Body of pancreas (tissue), 4 donors: ENCODE results near the gene NPR3. TPM values are rescaled to one million over a fixed set of nuclear protein-coding genes. Genes with fewer than 3 reads are reported as not detected.

ENCODE experiments used
- ATAC-seq: fragments of 150-250 bp; one replicate; pipeline ENCODE4 v1.9.1; 2016
- DNase-seq, 4 donors: peaks; one replicate each; pipeline ENCODE4 v3.0.0-alpha.2; 2019
- H3K27ac ChIP-seq, 4 donors: fragments of 200-600 bp; sonication (generic); 1 replicate in 3 of 4; 2 replicates in 1 of 4; pipeline versions ENCODE4 v1.5.1 to v1.6.1; 2016 to 2019; ENCODE audit warnings: mild to moderate bottlenecking in 1 of 4, mixed read lengths in 1 of 4, moderate library complexity in 1 of 4
- H3K27me3 ChIP-seq, 2 donors: fragments of 200-600 bp; sonication (generic); one replicate each; pipeline ENCODE4 v1.6.0; 2016; ENCODE audit warnings: mild to moderate bottlenecking in 1 of 2
- H3K36me3 ChIP-seq, 2 donors: fragments of 200-600 bp; sonication (generic); replicated peaks in 1 of 2; 2 replicates each; pipeline ENCODE4 v1.5.1; 2016; ENCODE audit warnings: low read depth in 2 of 2; ENCODE audit not compliant: insufficient read depth in 1 of 2
- H3K4me1 ChIP-seq: fragments of 200-600 bp; sonication (generic); one replicate; pipeline ENCODE4 v1.6.0; 2016
- H3K4me3 ChIP-seq, 2 donors: fragments of 200-600 bp; sonication (generic); 1 replicate in 1 of 2; 2 replicates in 1 of 2; pipeline ENCODE4 v1.5.1; 2016 to 2019
- H3K9me3 ChIP-seq, 3 donors: fragments of 200-600 bp; sonication (generic); 1 replicate in 2 of 3; 2 replicates in 1 of 3; pipeline ENCODE4 v1.5.1; 2016
- CTCF ChIP-seq, 7 experiments: fragments of 450-650 bp in 4 of 7; fragments of 200-600 bp in 3 of 7; sonication (generic) in 3 of 7; IDR thresholded peaks; one replicate each; pipeline ENCODE4 v1.5.1; 2016 to 2019; ENCODE audit warnings: antibody characterized with exemption in 7 of 7
- POLR2A ChIP-seq, 3 donors: fragments of 450-650 bp; IDR thresholded peaks; one replicate each; pipeline ENCODE4 v1.6.1; 2016; ENCODE audit warnings: antibody characterized with exemption in 3 of 3, mild to moderate bottlenecking in 2 of 3
- WGBS, 2 donors: methylation state at CpG; one replicate each; pipeline ENCODE4 v1.1.5; 2017; 5-methylcytosine and 5-hydroxymethylcytosine counted together
- intact Hi-C: fragments of 100-400 bp; cut with DNase I; formaldehyde crosslinking; loops from one replicate; pipeline ENCODE4 v1.15.1; 2023
- total RNA-seq, 2 donors: library from RNA; depleted of rRNA; stranded (reverse); fragments of >200 nt; gene quantifications; one replicate each; pipeline ENCODE4 v1.1.0, GENCODE V29; 2016

Gene NPR3
- 1 to 10 TPM; 2.6 to 4.7 TPM for total RNA-seq

- H3K27me3 ChIP-seq, result peaks cover 0 to 5% of the 10 kb centered on the region in 2 donors
- no peaks in the 10 kb centered on the region for H3K9me3 ChIP-seq
- WGBS, 2 donors, result 1 to 3% methylated on average over 44 to 55 of the region's 55 CpGs
- peak within 1 kb of the TSS in 2 of 4 donors; percentile 8 to 12 for H3K27ac ChIP-seq
- H3K4me1 ChIP-seq, result peaks cover 29% of the 10 kb centered on the region
- DNase-seq (peak in 3 of 4 donors; percentile 18 to 25 (median 22)), ATAC-seq (peak; percentile 49)
- no peaks in the 10 kb centered on the region for H3K36me3 ChIP-seq
- intact Hi-C loops, result no loop called here
- H3K4me3 ChIP-seq, result peak within 1 kb of the TSS; percentile 13 to 17
- TF ChIP-seq POLR2A (IDR thresholded peaks at IDR 0.05) (no peak), CTCF (IDR thresholded peaks at IDR 0.05) (no peak)
Measured at GRCh38 chr5:32710550-32711361, at the start of gene NPR3. Gene NPR3, plus strand, starts transcription at chr5:32711321. Its CDS starts 456 bp downstream, at chr5:32711777.

GRCh38 chr5:32664523-32664922 is 46.6 kb upstream of the NPR3 start:
- H3K27ac ChIP-seq, result no peak overlapping the region
- TF ChIP-seq CTCF (IDR thresholded peaks at IDR 0.05), result no peak
- TF ChIP-seq POLR2A (IDR thresholded peaks at IDR 0.05), result no peak
- no peaks in the 10 kb centered on the region for H3K27me3 ChIP-seq
- 69 to 73% methylated on average over 2 to 8 of the region's 8 CpGs for WGBS, 2 donors
- no peaks in the 10 kb centered on the region for H3K36me3 ChIP-seq
- peaks cover 0 to 28% (median 0%) of the 10 kb centered on the region in 3 donors for H3K9me3 ChIP-seq
- DNase-seq (no peak), ATAC-seq (no peak)
- intact Hi-C loops, result no loop called here
- no peak overlapping the region for H3K4me3 ChIP-seq
- no peaks in the 10 kb centered on the region for H3K4me1 ChIP-seq

- 54 to 64% methylated on average over 6 to 11 of the region's 11 CpGs for WGBS, 2 donors
- DNase-seq (no peak), ATAC-seq (no peak)
- Histone ChIP-seq H3K36me3 (no peaks in the 10 kb centered on the region), H3K4me3 (no peak overlapping the region), H3K4me1 (no peaks in the 10 kb centered on the region), H3K27me3 (no peaks in the 10 kb centered on the region), H3K9me3 (peaks cover 0 to 30% (median 0%) of the 10 kb centered on the region in 3 donors), H3K27ac (no peak overlapping the region)
- intact Hi-C loops, result no loop called here
- TF ChIP-seq POLR2A (IDR thresholded peaks at IDR 0.05), result no peak
- no peak for TF ChIP-seq CTCF (IDR thresholded peaks at IDR 0.05)
Measured at GRCh38 chr5:32668552-32668951, 42.6 kb upstream of the NPR3 start.

GRCh38 chr5:32673272-32673671 is 37.8 kb upstream of the NPR3 start:
- no peaks in the 10 kb centered on the region for H3K36me3 ChIP-seq
- no peak overlapping the region for H3K27ac ChIP-seq
- intact Hi-C loops, result no loop called here
- no peak for ATAC-seq
- DNase-seq, result no peak
- H3K27me3 ChIP-seq, result no peaks in the 10 kb centered on the region
- WGBS, 2 donors, result 80 to 87% methylated on average over 6 to 12 of the region's 12 CpGs
- H3K4me3 ChIP-seq, result no peak overlapping the region
- TF ChIP-seq POLR2A (IDR thresholded peaks at IDR 0.05) (no peak), CTCF (IDR thresholded peaks at IDR 0.05) (no peak)
- peaks cover 0 to 11% (median 0%) of the 10 kb centered on the region in 3 donors for H3K9me3 ChIP-seq
- H3K4me1 ChIP-seq, result no peaks in the 10 kb centered on the region
